Raji (cell line): ENCODE results near the gene KLHL34.

Source experiments
- POLR2A ChIP-seq: IDR thresholded peaks from 2 replicates; pipeline ENCODE4 v1.6.1; 2011; ENCODE audit warnings: low read depth, low read length, control low read depth; ENCODE audit not compliant: insufficient read depth

The KLHL34 gene

DNA sequence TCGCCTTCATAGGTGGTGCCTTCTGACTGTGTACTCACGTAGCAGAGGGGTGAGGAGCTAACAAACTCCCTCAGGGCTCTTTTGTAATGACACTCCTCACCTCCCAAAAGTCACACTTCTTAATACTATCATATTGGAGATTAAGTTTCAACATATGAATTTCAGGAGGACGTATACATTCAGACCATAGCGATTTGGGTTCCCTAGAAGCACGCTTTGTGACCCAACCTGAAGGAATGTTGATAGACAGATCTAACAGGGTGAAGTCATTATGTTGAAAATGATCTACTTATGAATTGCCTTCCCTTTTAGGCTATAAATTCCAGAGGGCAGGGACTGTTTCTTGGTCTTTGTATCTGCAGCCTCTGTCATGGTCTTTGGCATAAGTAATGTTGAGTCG, 3.2 kb upstream of the KLHL34 start:
- TF ChIP-seq POLR2A: no peak

GRCh38 chrX:21660156-21660555, 2.0 kb upstream of the KLHL34 start:
- no peak for TF ChIP-seq POLR2A

- no peak for TF ChIP-seq POLR2A
Measured at GRCh38 chrX:21659320-21659719, 1.2 kb upstream of the KLHL34 start.

- TF ChIP-seq POLR2A: no peak
Measured at GRCh38 chrX:21658746-21659145, 616 bp upstream of the KLHL34 start.

DNA sequence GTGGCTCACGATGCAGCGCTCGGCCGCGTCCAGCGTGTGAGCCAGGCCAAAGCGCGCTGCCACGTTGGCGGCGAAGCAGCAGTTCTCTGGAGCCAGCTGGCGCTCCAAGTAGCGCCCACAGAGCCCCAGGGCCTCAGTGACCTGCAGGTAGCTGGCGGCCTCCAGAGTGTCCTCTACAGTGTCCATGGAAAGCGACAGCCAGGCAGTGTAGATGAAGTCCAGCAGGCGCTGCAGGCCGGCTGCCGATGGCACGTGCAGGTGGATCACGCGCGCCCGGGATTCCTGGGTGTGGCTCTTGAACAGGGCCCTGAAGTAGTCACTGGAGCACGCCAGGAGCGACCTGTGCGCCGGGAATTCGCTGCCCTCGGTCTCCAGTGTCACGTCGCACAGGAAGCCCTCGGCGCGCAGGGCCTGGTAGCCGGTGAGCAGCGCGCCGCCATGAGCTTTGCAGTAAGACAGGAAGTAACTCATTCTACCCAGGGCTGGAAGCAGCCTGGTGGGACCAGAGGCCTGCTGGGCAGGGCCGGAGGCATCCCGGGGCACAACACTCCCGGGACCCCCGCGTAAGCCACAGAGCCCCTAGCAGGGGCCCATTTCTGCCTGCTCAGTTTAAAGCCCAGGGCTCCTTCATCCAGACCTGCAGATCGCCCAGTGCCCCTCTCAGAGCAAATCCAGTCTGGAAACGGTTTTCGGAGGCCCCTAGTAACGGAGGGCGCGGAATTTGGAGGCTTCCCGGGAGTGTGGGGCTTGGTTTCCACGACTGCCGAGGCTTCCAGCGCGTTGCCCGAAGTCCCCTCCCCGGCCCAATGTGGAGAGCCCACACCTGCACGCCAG, 595 bp downstream of the KLHL34 start:
- TF ChIP-seq POLR2A: no peak

- TF ChIP-seq POLR2A: no peak
Measured at GRCh38 chrX:21656587-21657317, 1.4 kb downstream of the KLHL34 start.

DNA sequence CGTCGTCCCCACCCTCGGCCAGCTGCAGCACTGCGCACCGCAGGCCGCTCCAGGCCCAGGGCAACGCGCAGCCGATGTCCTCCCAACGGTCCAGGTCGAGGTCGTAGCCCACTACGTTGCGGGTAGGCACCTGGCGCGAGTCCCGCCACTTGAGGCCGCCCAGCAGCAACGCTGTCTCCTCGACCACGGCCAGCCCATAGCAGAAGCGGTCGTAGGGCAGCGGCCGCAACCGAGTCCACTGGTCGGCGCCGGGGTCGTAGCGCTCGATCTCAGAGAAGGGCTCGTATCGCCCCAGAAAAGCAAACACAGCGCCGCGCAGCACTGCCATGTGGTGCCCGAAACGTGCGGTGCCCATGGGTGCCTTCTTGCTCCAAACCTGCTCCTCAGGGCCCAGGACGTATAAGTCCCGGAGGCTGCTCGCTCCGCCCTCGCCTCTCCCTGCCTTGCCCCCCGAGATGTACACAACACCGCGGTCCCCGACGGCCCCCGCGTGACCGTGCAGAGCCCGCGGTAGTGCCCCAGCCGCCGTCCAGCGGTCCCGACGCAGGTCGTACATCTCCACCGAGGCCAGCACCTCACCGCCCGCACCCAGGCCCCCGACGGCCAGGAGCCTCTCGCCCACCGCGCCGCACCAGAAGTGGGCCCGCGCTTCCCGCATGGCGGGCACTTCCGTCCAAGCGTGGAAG, 2.1 kb downstream of the KLHL34 start:
- TF ChIP-seq POLR2A: no peak

- TF ChIP-seq POLR2A: no peak
Measured at GRCh38 chrX:21645886-21646285, 12.2 kb downstream of the KLHL34 start.

GRCh38 chrX:21645431-21645830, 12.7 kb downstream of the KLHL34 start:
- TF ChIP-seq POLR2A: no peak

DNA sequence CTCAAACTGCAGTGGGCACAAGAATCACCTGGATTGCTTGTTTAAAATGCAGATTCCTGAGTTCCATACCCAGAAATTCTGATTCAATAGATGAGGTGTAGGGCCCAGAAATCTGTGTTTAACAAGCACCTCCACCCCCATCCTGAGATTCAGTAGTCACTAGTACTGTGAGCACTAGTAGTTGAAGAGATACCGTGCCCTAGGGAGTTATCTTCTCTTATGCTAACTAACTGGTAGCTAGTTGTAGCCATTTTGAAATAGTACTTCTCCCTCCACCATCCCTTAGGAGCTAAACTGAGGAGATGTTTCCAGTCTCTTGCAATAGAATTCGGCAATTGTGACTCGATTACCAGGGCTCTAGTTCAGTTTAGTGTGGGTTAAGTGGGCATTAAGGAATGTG, 18.4 kb downstream of the KLHL34 start:
- no peak for TF ChIP-seq POLR2A

DNA sequence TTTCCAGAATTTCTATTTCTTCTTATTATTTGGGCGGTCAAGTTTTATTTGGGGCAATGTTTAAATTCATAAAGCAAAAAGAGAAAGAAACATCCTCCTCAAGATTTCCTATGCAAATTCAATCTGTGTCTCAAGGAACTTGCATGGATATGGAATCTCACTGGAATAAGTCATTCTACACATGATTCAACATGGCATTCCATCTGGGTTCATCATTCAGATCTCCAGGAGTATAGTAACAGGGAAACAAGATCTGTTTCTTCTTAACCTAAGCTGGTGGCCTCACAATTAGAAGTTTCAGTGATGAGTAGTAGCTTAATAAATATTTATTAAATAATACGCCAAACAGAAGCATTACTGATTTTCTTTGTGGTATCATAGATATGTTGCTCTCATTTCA, 19.8 kb downstream of the KLHL34 start:
- no peak for TF ChIP-seq POLR2A

GRCh38 chrX:21632027-21632426, 26.1 kb downstream of the KLHL34 start:
- TF ChIP-seq POLR2A: no peak

GRCh38 chrX:21623778-21624501, 34.2 kb downstream of the KLHL34 start:
- no peak for TF ChIP-seq POLR2A

DNA sequence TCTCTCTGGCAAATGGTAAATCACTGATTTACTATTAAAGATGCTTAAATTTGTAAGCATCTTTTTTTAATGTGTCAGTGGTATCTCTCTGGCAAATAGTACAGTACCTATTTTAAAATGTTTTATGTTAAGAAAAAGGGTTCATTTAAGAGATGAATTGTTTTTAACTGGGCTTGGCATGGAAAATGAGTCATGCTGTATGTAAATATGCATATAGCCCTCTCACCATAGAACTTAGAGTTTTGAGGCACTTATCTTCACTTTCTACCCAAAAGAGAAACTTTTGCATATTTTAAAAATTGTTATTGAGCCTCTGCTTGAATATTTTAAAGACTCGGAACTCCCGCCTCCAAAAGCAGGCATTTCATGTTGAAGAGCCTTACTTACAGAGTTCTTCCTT, 37.9 kb downstream of the KLHL34 start:
- TF ChIP-seq POLR2A: no peak

DNA sequence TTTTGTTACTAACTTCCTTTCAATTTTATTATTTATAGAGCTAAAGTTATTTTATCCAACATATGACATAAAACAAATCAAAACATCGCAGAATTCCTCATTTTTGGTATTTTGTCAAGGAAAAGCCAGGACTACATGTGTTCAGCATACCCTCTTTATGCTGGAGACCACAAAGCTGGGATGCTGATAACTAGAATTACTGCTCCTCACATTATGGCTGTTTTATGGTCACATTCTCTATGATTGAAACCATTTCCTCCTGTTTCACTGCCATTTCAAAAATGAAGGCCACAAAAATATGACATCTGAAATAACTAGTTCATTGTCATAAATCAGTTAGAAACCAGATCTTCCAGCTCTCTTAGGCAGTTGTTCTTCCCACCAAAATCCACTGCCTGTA, 41.7 kb downstream of the KLHL34 start:
- no peak for TF ChIP-seq POLR2A
